Neural crest cell (in vitro differentiated cells): Measurements from ENCODE around the gene TRPV5. TPM values are rescaled to one million over a fixed set of nuclear protein-coding genes. Genes with fewer than 3 reads are reported as not detected.
A peak's percentile ranks its signal among the peaks of the same experiment; 100 is the strongest.

Experiments used
- DNase-seq: peaks from one replicate; pipeline ENCODE4 v3.0.0; 2021; ENCODE audit warnings: low read depth, mixed read lengths, low spot score
- H3K27ac Mint-ChIP-seq: one replicate; pipeline ENCODE4 v1.8.0; 2021; ENCODE audit warnings: mild to moderate bottlenecking, mixed read lengths; ENCODE audit not compliant: unreplicated experiment
- H3K27me3 Mint-ChIP-seq: 2 replicates; pipeline ENCODE4 v1.8.0; 2021; ENCODE audit warnings: low read depth, mild to moderate bottlenecking, mixed read lengths
- H3K36me3 Mint-ChIP-seq: 2 replicates; pipeline ENCODE4 v1.8.0; 2021; ENCODE audit warnings: low read depth, mild to moderate bottlenecking, mixed read lengths
- H3K4me1 Mint-ChIP-seq: 2 replicates; pipeline ENCODE4 v1.8.0; 2021; ENCODE audit warnings: mixed read lengths
- H3K4me3 Mint-ChIP-seq: one replicate; pipeline ENCODE4 v1.8.0; 2021; ENCODE audit warnings: mild to moderate bottlenecking, mixed read lengths
- H3K9me3 Mint-ChIP-seq: 2 replicates; pipeline ENCODE4 v1.8.0; 2021; ENCODE audit warnings: mixed read lengths
- CTCF ChIP-seq: fragments of 200-600 bp; sonication (generic); conservative IDR thresholded peaks from 2 replicates; pipeline ENCODE4 v1.5.0; 2021; ENCODE audit warnings: antibody characterized with exemption, mild to moderate bottlenecking
- total RNA-seq: library from RNA; stranded (reverse); gene quantifications from 2 replicates; pipeline ENCODE4 v1.2.1, GENCODE V29; 2021

TRPV5 gene
- total RNA-seq, 1 donor from 2014 or later, result 0.07 TPM

GRCh38 chr7:142885311-142886230, 48.0 kb downstream of the TRPV5 start, which contains the start of gene TRPV6:
TRPV6 (minus strand) TSS chr7:142885745.
- no peak within 1 kb of the TSS for H3K4me3 Mint-ChIP-seq
- H3K9me3 Mint-ChIP-seq, result peaks cover 4% of the 10 kb centered on the region
- H3K4me1 Mint-ChIP-seq, result peaks cover 11% of the 10 kb centered on the region
- H3K27me3 Mint-ChIP-seq, result peaks cover 17% of the 10 kb centered on the region
- no peak for DNase-seq
- H3K36me3 Mint-ChIP-seq, result no peaks in the 10 kb centered on the region
- TF ChIP-seq CTCF, result no peak
- H3K27ac Mint-ChIP-seq, result no peak within 1 kb of the TSS

GRCh38 chr7:142884286-142884640, 49.3 kb downstream of the TRPV5 start:
- H3K4me1 Mint-ChIP-seq, result peaks cover 5% of the 10 kb centered on the region
- H3K36me3 Mint-ChIP-seq, result no peaks in the 10 kb centered on the region
- DNase-seq, result no peak
- peaks cover 29% of the 10 kb centered on the region for H3K27me3 Mint-ChIP-seq
- peaks cover 4% of the 10 kb centered on the region for H3K9me3 Mint-ChIP-seq
- H3K4me3 Mint-ChIP-seq, result no peak overlapping the region
- TF ChIP-seq CTCF, result no peak
- peak overlapping the region; percentile 72 for H3K27ac Mint-ChIP-seq

- Mint-ChIP-seq H3K36me3 (no peaks in the 10 kb centered on the region), H3K4me3 (no peak overlapping the region), H3K27ac (peak overlapping the region; percentile 72), H3K27me3 (peaks cover 32% of the 10 kb centered on the region), H3K4me1 (peaks cover 4% of the 10 kb centered on the region), H3K9me3 (peaks cover 4% of the 10 kb centered on the region)
- no peak for TF ChIP-seq CTCF
- no peak for DNase-seq
Observed at GRCh38 chr7:142883571-142884285, 49.8 kb downstream of the TRPV5 start.

- H3K4me3 Mint-ChIP-seq, result no peak overlapping the region
- peaks cover 4% of the 10 kb centered on the region for H3K9me3 Mint-ChIP-seq
- H3K27ac Mint-ChIP-seq, result no peak overlapping the region
- DNase-seq, result no peak
- peaks cover 4% of the 10 kb centered on the region for H3K4me1 Mint-ChIP-seq
- H3K36me3 Mint-ChIP-seq, result no peaks in the 10 kb centered on the region
- peaks cover 34% of the 10 kb centered on the region for H3K27me3 Mint-ChIP-seq
- no peak for TF ChIP-seq CTCF
Observed at GRCh38 chr7:142883145-142883544, 50.4 kb downstream of the TRPV5 start.

GRCh38 chr7:142882338-142882678, 51.2 kb downstream of the TRPV5 start:
- Mint-ChIP-seq H3K4me1 (peaks cover 2% of the 10 kb centered on the region), H3K9me3 (peaks cover 2% of the 10 kb centered on the region), H3K36me3 (no peaks in the 10 kb centered on the region), H3K4me3 (no peak overlapping the region), H3K27ac (no peak overlapping the region), H3K27me3 (peaks cover 34% of the 10 kb centered on the region)
- no peak for TF ChIP-seq CTCF
- DNase-seq, result no peak
